Central memory CD4-positive, alpha-beta T cell (primary cell): ENCODE data around the gene GALNT2.

ENCODE experiments used
- DNase-seq: peaks from one replicate; pipeline ENCODE4 v3.0.0; 2022

The GALNT2 gene

DNA sequence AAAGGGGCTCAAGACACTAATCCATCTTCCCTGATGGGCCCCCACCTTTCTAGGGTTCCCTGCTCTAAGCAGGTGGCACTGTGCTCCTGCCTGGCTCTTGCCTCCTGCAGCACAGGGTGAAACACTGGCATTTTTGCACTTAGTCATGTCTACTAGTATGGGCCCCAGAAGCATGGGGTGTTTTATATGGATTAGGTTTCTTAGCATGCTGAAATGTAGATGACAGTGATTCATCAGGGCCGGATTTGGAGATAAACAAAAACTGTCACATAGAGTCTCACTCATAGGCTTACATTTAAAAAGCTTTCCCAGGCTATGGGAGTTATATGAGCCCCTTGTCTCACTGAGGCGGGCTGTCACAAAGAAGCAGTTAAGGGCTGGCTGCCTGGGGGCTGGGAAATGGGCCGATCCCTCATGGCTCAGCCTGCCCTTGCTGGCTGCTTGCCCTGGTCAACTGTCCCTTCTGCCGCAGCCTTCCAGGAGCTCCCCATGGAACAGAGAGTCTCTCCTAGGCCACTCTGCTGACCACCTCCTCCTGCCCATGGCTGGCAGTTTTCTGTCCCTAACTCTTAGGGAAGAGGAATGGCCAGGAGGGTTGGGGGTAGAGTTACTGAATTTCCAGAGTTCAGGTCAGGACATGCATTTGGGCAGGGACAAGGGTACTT, 6.5 kb downstream of the GALNT2 start:
- no peak for DNase-seq

- no peak for DNase-seq
Observed at GRCh38 chr1:230074270-230074669, 7.2 kb downstream of the GALNT2 start.

DNA sequence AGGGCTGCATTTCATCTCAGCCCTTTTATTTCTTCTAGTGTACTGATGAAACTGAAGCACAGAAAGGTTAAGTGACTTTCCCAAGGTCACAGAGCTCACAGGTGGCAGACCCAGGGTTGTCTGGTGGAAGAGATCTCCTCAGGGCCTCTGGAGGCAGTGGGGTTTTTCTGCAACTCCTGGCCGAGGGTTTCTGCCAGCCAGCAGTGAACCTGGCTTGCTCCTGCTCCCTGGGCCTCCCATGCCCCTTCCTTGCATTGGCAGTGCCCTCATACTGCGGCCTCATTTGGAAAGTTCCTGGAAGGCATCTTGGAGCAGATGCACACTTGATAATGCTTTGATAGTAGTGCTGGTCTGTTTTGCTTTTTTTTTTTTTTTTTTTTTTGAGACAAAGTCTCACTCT, 7.7 kb downstream of the GALNT2 start:
- DNase-seq = no peak

GRCh38 chr1:230076121-230076520, 9.1 kb downstream of the GALNT2 start:
- no peak for DNase-seq

GRCh38 chr1:230077011-230077410, 10.0 kb downstream of the GALNT2 start:
- DNase-seq = no peak

GRCh38 chr1:230077436-230078213, 10.6 kb downstream of the GALNT2 start:
- no peak for DNase-seq

DNA sequence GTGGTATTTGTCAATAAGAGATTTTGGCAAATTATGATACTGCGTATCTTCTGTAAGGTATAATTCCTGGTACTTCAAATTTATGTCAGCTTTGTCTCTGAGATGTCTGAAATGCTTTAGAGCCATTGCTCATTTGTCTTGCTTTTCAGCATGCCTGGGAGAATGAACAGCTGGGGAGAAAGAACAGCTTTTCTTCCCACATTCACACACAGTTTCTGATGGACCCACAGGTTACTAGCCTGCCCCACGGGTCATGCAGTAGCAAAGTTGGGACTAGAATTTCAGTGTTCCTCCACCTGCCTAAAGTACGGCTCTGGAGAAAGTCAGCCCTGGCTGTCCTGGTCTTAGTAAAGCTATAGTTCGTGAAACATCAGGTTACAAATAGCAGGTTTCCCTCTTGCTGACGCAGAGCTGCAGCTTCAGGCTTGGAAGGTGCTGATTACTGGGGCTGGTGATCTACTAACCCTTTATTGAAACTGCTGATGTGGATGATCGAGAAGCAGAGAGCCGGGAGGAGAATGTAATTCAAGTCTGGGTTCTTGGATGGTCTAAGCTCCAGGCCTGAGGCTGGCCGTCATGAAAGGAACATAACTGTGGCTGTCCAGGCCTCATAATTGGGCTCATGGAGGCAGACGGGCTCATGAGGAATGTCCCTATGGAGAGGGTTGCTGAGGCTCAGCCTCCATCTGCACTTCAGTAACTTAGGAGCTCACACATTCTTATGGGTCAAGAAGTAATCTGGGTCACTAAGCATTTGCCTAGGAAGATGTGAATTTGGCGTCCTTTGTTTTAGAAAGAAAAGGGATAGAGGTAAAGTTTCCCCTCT, 12.4 kb downstream of the GALNT2 start:
- DNase-seq = no peak

DNA sequence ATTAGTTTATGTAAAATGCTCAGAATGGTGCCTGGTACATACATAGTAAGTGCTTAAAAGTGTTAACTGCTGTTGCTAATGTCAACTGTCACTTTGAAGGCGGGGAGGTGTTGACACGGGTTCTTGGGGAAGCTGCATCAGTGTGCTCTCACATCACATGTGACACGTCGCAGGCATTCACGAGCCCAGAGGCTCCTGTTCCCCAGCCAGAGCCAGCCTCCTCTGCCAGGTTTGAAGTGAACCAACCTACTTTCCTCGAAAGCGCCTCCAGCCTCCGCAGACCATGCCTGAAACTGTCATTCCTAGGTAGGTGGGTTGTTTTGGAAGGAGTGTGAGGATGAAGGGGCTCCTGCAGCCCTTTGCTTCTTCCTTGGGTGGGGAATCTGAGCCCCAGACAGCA, 13.8 kb downstream of the GALNT2 start:
- DNase-seq = no peak

DNA sequence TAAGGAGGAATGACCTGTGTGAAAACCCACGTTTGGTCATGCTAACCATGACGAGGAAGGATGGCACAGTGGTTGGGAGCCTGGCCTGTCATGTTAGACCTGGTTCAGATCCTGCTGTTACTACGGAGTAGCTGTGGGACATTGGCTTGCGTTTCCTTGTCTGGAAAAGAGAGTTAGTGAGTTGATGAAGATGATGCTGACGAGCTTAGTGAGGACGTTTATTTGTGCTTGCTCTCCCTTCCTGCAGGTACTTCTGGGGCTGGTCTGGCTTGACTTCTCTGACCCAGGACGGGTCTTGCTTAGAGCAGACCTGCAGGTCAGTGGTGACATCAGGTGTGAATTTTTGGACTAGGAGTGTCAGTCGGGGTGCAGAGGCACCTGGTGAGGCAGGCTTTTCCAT, 14.7 kb downstream of the GALNT2 start:
- DNase-seq = no peak

DNA sequence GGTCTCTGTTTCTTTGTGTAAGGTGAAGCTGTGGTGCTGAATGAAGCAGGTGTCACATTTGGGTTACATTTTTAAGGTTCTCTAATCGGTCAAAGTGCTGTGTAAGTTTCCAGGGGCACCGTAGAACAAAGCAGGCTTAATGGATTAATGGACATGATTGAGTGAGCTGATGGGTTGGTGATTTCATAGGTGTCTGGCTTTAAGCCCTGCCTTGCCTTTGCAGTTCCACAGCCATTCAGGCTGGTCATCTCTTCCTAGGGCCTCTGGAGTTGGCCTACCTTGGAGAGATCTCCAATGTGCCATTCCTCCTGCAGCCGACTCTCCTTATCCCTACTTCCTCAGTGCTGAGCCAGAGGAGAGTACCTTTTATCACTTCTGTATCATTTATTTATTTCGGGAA, 15.2 kb downstream of the GALNT2 start:
- DNase-seq = no peak

GRCh38 chr1:230083053-230083452, 16.0 kb downstream of the GALNT2 start:
- DNase-seq = no peak

- DNase-seq = no peak
Observed at GRCh38 chr1:230083746-230084407, 16.8 kb downstream of the GALNT2 start.

DNA sequence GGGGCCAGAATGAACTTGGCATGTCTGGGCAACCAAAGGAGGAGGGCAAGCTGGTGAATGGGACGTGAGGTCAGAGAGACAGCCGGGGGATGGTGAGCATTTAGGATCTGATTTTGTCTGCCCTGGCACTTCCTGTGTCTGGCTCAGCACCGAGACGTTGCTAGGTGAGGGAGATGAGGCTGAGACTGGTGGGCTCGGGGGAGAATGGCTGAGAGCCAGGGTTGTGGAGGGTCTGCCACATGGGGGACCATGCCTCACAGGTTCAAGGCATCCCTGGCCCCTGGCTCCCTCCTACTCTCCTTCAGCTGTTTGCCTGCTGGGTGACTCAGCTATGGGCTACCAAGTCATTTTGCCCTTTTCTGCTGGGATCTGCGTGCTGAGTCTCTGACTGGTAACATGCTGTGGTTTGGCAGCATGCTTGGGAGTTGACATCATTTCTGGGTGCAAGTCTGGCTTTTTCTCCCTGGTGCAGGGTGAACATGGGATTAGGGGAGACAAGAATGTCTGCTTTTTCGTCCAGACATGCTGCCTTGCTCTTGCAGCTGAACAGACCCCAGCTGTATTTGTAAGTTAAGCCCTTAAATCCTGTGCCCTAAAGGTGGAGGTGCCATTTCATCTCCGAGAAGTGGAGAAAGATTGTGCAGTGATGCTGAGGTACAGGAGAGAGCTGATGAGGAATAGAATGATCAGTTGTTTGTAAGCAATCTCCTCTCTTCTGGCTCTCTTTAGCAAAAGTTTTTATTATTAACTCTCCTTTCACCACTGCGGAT, 17.6 kb downstream of the GALNT2 start:
- no peak for DNase-seq

DNA sequence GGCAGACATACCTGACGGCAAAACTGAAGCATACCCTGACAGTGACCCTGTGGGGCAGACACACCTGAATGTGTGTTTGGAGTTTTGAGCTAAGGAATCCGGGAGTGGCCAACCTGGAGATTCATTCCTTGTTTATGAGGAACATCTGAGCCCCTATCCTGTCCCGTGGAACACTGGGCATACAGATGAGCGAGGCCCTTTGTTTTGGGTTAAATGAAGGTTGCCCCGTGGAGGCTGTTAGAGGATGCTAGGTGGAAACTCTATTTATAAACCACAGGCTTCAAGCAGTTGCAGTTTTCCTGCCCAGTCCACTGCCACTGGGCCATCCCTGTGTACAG, 18.1 kb downstream of the GALNT2 start:
- no peak for DNase-seq

GRCh38 chr1:230086151-230086550, 19.1 kb downstream of the GALNT2 start:
- DNase-seq = no peak

DNA sequence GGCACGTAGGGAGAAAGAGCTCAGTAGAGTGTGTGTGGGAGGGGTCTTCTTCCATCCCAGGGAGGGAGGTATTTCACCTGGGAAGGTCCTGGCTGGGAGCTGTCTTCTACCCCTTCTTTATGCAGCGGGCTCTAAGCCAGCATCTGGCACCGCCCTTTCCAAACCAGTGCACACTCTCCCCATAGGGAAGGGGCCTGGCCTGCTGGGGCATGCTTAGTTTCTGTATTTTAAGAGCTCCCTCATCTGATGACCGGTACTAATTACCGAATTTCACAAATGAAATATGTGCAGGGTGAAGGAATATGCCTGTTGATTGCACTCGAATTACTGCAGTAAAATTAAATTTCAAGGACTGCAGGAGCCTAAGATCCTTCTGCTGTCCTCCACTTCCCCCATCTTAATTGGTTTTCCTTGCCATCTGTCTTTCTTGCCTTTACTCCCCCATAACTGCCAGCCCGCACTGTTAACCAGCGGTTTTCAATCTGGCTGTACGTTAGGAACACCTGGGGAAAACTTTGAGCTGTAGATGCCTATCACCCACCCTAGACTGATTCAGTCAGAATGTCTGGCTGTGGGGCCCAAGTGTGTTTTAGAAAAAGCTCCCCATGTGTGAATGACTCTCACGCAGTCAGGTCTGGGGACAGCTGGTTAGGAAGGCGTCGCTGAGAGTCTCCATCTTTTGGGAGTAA, 20.1 kb downstream of the GALNT2 start:
- DNase-seq = no peak

GRCh38 chr1:230087717-230088105, 20.7 kb downstream of the GALNT2 start:
- no peak for DNase-seq

DNA sequence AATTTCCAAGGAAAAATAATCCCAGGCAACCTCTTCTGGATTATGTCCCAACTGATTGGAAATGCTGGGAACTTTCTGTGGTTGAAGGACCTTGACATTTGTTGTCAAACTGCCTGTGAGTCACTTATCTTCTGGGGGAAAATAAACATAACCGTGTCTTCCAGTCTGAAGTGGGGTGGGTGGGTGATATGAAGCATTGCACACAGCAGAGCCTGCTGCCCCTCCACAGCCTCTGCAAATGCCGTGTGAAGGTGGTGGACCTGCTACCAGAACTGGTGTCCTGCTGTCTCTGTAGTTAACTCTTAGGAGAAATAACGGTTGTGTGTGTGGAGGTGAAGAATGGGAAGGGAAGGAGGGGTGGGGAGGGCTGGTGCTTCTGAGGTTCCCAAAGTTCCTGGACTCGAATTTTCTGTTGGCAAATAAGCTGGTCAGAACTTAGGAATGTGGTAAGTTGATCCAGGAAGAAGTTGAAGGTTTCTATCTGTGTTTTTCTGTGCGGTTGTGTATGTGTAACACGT, 23.2 kb downstream of the GALNT2 start:
- no peak for DNase-seq

DNA sequence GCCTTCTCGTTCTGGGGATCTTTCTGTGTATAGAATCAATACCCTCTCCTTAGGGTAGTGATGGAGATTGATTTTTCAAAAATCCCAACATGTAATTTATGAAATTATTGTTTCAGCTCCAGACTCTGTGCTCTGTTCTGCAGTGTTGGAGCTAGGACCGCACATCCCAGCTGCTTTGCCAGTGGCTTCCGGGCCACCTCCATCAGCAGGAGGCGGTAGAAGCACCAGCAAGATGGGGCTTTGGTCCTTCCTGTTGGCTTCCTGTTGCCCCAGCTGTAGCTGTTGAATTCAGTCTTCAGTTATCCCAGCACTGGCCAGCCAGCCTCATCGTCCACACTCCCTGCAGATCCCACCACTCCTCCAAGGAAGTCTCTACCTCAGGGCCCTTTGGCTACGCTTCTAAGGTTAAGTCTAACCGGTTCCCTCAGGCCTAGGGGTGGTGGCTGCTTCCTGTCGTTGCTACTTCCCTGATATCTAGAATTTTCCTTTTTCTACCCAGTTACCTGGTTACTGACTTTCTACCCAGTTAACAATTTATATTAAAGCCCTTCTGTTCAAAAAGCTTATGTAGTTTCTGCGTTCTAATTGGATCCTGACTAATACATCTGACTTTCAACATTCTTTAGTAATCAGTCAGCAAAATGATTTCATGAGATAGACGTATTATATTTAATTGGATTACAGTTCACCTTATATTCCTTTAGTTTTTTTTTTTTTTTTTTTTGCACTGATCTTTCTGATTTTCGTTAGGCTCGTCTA, 24.6 kb downstream of the GALNT2 start:
- DNase-seq = no peak

DNA sequence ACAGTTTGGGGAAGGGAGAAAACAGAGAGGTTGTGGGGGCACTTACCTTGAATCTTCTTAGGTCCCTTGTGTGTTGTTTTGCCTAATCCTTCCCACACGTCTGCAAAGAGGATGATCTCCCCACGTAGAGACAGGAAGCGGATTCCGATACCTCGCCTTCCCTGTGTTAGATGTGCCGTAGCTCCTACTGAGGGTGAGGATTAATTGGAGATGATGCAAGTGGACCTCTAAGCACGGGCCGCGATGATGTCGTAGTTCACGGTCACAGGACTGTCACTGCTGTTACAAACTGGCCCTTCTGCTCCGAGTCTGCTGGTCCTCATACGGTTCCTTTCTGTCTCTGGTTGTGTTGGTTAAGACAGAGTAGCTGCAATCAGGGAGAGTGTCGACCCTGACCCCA, 27.7 kb downstream of the GALNT2 start:
- no peak for DNase-seq

DNA sequence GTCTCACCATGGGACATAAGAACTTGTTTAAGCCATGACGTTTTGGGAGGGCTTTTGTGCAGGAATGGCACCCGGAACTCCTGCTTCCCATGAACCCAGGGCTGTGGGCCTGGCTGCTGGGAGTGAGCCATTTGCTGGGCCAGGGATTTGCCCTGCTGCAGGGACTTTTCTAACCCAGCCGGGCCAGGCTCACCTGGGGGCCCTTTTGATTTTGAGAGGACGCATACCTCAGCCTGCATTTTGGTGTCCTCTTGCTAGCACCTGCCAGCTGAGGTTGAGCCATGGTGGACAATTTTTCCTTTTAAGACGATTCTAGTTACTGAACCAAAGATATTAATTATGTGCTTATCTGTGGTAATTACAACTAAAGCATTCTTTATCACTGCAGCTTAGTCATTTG, 28.9 kb downstream of the GALNT2 start:
- no peak for DNase-seq
